ENCODE data around the gene ZNF318.
"Not testable (repeated sequence)": the region's sequence is repeated elsewhere in the genome, so short reads cannot be mapped to it uniquely, and the experiment has no call there.

ZNF318 gene, protein sequence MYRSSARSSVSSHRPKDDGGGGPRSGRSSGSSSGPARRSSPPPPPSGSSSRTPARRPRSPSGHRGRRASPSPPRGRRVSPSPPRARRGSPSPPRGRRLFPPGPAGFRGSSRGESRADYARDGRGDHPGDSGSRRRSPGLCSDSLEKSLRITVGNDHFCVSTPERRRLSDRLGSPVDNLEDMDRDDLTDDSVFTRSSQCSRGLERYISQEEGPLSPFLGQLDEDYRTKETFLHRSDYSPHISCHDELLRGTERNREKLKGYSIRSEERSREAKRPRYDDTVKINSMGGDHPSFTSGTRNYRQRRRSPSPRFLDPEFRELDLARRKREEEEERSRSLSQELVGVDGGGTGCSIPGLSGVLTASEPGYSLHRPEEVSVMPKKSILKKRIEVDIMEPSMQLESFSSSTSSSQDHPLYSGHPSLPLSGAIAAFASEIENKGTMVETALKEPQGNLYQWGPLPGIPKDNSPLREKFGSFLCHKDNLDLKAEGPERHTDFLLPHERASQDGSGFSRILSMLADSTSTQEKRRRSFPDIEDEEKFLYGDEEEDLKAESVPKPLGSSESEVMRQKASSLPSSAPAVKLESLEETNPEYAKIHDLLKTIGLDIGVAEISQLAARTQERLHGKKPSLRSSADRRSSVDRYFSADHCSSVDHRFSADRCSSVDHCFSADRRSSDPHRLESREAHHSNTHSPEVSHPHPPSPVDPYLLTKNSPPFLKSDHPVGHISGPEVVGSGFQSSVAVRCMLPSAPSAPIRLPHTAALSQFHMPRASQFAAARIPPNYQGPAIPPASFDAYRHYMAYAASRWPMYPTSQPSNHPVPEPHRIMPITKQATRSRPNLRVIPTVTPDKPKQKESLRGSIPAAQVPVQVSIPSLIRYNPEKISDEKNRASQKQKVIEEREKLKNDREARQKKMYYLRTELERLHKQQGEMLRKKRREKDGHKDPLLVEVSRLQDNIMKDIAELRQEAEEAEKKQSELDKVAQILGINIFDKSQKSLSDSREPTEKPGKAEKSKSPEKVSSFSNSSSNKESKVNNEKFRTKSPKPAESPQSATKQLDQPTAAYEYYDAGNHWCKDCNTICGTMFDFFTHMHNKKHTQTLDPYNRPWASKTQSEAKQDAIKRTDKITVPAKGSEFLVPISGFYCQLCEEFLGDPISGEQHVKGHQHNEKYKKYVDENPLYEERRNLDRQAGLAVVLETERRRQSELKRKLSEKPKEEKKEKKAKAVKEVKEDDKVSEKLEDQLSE (N-terminal part only)

DNA sequence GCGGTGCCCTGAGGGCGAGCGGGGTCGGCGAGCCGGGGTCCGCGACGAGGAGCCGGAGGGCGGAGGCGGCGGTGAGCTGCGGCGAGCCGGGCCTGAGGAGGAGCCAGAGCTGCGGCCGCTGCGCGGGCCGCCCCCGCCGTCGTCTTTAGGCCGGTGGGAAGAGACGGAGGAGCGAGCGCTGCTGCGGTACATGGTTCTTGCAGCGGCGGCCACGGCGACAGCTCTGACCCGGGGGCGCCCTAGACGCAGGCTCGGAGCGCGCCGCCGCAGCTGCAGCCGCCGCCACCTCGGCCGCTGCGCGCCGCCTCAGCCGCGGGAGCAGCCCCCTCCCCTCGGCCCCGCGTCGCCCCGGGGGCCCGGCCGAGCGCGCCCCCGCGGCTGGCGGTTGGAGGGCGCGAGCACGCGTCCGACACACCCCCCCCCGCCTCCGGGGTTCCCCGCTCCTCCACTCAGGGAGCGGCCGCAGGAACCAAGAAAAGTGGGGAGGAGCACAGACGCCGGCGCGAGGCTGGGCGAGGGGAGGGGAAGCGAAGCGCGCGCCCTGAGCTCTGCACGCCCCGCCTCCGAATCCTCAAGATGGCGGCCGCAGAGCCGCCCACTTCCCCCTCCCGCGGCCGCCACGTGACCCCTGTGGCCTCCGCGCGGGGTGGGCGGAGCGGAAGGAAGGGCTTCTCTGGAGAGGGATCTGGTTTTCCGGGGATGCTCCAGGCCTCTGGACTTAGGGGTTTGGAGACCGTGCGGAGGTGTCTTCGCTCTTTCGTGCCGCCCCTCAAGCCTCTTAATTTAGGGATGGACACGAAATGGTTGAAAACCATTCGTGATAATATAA is at the start of gene ZNF318:
Gene ZNF318, minus strand, starts transcription at position 474 of the 829 bp plus-strand sequence. Its CDS starts 282 bp downstream, at position 192.
- DNase-seq, result peak; percentile 93 to 94

DNA sequence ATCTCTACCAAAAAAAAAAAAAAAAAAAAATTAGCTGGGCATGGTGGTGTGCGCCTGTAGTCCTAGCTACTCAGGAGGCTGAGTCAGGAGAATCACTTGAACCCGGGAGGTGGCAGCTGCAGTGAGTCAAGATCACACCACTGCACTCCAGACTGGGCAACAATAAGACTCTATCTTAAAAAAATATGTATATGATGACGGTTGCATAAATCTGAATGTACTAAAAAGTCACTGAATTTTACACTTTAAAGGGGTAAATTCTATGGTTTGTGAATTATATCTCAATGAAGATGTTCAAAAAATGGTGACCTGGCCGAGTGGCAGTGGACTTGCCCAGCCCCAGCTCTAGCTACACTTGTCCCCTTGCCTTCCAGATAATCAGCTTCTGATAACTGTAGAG is 47.5 kb upstream of the ZNF318 start:
- no peak for DNase-seq

DNA sequence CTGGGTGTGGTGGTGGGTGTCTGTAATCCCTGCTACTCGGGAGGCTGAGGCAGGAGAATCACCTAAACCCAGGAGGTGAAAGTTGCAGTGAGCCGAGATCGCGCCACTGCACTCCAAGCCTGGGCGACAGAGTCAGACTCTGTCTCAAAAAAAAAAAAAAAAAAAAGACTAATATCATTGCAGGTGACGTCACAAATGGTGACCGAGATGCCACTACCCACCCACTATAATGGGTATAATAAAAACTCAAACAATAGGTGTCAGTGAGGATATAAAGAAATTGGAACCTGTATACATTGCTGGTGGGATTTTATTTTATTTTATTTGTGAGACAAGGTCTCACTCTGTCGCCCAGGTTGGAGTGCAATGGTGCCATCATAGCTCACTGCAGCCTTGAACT is 45.8 kb upstream of the ZNF318 start:
- not testable (repeated sequence) for DNase-seq

DNA sequence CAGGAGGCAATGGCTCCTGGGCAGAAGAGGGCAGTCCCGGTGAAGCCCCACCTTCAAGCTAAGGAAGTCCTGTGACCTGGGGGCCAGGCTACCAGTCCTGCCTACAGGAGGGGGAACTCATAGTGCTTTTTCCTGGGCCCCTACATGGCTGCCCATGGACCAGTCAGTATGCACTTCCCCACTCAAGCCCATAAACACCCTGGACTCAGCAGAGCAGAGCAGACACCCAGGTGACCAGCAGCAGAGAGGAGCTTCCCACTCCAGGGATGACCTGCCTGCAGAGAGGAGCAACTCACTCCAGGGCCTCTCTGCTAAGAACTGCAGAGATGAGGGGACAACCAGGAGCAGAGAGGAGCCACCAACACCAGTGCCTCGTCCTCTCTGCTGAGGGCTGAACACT is 43.6 kb upstream of the ZNF318 start:
- no peak for DNase-seq

DNA sequence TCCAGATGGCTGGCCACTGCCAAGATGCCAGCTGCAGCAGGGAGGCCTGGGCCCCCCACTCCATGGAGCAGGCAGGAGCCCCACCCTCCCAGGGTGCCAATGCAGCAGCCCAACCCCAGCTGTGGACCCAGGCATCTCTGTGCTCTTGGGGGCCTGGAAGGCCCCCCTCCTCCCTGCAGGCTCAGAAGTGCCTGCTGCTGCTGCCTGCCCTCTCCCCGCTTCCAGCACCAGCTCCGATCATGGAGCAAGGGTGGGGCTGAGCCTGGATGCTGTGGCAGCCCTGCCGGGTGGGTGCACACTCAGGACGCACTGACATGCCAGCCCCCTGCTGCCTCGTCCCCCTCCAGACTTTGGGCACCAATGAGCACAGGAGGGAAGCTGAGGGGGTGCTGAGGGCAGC is 43.1 kb upstream of the ZNF318 start:
- no peak for DNase-seq

DNA sequence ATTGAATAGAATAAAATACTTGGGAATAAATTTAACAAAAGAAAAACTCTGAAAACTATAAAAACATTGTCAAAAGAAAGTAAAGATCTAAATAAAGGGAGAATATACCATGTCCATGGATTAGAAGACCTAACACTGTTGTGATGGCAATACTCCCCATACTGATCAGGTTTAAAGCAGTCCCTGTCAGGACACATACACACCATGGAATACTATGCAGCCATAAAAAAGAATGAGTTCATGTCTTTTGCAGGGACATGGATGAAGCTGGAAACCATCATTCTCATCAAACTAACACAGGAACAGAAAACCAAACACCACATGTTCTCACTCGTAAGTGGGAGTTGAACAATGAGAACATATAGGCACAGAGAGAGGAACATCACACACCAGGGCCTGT is 41.3 kb upstream of the ZNF318 start:
- not testable (repeated sequence) for DNase-seq

DNA sequence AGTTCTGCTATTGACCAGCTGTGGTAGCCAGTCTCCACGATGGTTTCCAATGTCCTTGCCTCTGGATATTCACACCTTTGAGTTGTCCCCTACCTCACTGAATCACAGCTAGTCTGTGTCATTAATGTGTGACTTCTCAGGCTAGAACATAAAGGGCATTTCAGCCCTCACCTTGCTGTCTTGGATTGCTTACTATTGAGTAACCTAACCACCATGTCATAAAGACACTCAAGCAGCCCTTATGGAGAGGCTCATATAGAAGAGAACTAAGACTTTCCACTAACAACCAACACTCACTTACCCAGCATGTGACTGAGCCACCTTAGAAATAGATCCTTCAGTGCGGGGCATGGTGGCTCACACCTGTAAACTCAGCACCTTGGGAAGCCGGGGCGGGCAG is 38.8 kb upstream of the ZNF318 start:
- no peak for DNase-seq

DNA sequence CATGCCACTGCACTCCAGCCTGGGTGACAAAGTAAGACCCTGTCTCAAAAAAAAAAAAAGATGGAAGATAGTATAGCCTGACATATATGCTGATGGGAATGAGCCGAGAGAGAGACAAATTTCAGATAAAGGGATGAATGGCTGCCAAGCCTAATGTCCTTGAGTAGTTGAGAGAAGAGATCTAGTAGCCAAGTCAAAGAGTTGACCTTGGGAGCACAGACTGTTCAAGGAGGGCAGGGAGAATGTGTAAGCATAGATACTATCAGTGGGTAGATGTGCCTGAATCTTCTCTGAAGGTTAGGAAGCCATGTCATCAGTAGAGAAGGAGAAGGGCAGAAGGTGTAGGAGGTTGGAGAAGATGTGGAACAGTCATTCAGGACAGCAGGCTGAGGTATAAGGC is 37.8 kb upstream of the ZNF318 start:
- DNase-seq, result no peak

DNA sequence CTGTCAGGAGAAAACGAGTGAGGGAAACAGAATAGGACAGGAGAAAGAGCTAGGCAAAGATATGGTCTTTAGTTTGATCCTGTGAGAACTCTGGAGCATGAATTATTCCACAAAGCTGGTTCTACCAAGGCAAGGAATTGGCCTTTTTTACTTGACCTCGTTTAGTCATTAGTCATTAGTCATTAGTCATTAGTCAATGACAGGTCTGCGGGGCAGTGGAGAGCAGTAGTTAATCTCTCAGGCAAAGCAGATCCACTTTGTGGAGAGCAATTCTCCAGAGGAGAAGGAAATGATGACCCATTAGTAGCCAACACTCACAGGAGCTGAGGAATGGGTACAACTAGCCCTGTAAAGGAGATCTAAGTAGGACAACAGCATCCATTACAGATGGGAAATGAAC is 35.9 kb upstream of the ZNF318 start:
- no peak for DNase-seq

DNA sequence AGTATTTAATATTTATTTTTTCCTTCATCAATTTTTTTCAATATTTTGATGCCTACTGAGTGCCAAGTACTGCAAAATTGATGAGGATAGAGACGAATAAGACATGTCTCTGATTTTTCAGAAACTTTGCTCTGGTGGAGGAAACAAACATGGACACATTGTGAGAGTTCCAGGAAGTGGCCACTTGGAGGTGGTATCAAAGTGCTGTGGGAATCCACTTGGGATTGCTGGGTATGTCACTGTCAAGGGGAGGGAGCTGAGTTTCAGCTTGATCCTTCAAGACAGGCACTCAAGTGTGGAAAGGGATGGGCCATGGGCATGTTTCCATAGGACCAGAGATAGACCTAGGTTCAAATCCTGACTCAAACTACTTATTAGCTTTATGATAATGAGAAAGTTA is 33.4 kb upstream of the ZNF318 start:
- no peak for DNase-seq

DNA sequence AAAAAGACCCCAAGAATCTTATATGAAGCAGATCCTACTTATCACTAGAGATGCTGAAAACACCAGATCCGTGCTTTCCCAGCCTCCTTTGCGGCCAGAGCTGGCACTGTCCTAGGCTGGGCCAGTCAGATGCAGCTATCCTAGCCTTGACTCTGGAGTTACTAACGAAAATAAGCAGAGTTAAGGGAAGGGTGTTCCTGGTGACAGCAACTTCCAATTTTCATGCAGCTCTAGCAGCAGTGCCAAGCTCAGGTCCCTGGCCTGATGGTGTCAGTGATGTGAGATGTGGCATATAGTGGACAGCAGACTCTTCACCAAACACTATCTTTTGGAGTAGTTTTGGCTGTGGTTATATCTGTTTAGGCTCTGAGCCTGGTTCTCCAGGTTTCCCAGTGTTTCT is 32.3 kb upstream of the ZNF318 start:
- no peak for DNase-seq

DNA sequence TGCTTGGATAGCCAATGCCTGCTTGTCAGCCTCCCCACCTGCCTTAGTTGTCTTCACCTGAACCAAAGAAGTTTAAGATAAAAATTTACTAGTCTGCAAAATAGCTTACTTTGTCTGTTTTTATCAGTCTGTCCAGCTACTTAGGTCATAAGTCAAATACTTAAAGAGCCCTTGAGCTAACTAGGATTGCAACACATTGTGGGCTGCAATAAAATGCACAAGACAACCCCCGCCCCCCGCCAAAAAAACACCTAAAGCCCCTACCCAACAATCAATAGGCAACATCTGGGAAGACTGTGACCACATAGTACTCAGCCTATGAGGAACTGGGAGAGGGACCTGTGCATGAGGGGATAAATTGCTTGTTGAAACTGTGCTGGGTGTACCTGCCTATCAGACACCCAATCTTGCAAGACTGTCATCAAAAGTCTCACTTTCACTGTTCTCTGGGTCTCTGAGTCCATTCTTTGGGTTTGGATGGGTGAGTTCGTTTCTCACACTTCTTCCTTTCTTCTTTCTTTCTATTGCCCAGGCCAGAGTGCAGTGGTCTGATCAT is 30.6 kb upstream of the ZNF318 start:
- DNase-seq, result no peak

DNA sequence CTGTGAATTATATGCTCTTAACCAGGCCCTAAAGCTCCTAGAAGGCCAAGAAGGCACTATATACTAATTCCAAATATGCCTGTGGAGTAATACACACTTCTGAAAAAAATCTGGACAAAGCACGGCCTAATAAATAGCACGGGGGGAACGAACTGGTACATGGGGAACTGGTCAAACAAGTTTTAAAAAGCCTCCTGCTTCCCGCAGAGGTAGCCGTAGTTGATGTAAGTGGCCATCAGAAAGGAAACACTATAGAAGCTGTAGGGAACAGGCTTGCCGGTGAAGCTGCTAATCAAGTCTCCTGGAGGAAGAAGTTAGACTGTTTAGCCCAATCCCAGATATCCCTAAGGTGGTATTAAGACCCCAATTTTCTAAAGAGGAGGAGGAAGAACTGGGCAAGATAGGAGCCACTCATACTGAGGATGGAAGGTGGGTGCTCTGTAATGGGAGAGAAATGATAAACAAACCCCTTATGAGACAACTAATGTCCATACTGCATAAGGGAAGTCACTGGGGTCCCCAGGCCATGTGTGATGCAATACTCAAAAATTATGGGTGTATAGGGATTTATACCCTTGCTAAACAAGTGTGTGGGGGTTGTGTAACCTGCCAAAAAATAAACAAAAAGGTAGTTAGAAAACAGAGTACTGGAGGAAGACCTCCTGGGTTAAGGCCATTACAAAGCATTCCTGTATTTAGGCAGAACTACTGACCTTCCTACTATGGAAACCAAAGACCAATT is 27.1 kb upstream of the ZNF318 start:
- no peak for DNase-seq

DNA sequence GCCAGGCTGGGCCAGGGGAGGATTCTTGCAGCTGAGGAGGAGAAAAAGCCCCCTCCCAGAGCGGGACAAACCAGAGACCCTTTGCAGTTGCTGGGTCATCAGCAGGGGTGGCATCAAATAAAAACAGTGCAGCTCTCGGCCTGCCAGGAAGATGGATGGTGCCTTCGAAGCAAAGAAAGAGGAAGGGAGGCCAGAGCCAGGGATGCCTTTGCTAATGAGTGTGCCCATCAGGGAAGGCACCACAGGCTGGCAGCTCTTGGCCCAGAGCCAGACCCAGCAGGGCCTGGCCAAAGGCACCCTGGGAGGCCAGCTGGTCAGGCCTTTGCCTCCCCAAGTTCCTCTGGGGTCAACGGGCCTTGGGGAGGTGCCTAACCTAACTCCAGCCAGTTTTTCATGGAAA is 26.3 kb upstream of the ZNF318 start:
- no peak for DNase-seq

DNA sequence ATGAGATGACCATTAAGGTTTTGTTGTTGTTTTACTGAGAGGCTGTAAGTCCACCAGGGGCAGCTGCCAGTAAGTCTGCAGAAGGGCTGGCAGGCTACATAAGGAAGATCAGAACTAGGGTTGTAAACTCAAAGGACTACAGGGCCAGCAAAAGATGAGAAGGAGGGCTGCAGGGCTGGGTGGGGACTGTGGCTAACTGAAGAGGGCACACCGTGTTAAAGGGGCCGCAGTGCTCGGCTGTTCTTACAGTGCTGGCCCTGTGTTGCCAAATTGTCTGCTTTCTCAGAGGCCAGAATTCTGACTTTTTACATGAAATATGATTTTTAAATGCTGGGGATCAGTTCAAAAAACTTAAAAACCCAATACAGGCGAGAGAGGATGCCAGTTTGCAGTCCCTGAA is 25.5 kb upstream of the ZNF318 start:
- DNase-seq, result no peak

DNA sequence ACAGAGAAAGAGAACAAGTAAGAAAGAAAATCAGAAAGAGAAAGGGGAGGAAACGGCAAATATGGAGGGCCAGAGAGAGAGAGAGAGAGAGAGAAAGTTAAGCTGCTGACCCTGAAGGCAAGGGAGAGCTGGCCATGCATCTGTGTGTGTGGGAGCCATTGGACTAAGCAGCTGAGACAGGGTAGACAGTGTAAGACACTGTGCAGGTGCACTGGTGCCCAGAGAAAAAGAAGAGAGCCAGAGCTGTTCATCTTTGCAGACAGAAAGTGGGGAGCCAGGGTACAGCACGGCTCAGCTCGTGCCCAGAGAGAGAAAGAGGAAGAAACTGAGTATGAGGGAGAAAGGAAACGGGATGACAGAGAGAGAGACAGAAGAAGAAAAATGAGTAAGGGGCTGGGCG is 24.2 kb upstream of the ZNF318 start:
- DNase-seq, result no peak

DNA sequence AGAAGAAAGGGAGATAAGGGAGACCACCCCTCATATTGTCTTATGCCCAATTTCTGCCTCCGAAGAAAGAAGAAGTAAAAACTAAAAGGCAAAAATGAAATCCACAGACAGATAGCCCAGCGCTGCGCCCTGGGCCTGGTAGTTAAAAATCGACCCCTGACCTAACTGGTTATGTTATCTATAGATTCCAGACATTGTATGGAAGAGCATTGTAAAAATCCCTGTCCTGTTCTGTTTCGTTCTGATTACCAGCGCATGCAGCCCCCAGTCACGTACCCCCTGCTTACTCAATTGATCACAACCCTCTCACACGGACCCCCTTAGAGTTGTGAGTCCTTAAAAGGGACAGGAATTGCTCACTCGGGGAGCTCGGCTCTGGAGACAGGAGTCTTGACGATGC is 23.7 kb upstream of the ZNF318 start:
- not testable (repeated sequence) for DNase-seq

DNA sequence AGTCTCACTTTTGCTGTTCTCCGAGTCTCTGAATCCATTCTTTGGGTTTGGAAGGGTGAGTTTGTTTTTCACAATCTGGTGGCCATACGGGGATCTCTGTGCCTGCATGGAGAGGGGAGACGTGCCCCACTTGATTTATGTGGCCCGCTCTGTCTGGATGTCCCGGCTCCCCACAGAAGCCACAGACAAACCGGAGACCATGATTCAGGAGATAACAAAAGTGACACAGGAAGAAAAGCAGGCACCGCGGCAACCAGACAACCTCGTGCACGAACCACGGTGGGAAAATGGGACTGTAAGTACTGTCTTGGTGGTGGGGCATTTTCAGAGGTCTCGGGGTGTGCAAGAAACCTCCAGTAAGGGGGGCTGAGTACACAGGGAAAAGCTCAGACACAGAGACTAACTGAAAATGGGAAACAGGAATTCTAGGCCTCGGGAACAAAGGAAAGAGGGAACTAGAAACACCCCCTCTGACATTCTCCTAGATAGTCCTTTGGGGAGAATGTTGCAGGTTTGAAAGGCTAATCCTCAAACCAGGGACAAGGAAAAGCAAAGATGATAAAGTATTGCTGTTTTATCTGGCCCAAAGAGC is 22.1 kb upstream of the ZNF318 start:
- DNase-seq, result peak; percentile 26 to 52

DNA sequence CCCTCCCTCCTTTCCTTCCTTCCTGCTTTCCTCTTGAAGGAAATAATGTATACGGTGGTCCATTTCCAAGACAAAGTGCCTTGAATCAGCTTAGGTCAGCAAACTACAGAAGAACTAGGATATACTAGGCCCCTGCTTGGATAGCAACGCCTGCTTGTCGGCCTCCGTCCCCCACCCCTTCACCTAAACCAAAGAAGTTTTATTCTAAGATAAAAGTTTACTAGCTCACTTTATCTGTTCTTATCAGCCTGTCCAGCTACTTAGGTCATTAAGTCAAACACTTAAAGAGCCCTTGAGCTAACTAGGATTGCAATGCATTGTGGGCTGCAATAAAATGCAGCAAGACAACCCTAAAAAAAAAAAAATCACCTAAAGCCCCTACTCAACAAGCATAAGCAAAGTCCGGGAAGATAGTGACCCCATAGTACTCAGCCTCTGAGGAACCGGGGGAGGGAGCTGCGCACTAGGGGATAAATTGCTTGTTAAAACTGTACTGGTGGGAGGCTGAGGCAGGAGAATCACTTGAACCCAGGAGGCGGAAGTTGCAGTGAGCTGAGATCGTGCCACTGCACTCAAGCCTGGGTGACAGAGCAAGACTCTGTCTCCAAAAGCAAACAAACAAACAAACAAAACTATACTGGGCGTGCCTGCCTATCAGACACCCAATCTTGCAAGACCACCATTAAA is 21.4 kb upstream of the ZNF318 start:
- not testable (repeated sequence) for DNase-seq

DNA sequence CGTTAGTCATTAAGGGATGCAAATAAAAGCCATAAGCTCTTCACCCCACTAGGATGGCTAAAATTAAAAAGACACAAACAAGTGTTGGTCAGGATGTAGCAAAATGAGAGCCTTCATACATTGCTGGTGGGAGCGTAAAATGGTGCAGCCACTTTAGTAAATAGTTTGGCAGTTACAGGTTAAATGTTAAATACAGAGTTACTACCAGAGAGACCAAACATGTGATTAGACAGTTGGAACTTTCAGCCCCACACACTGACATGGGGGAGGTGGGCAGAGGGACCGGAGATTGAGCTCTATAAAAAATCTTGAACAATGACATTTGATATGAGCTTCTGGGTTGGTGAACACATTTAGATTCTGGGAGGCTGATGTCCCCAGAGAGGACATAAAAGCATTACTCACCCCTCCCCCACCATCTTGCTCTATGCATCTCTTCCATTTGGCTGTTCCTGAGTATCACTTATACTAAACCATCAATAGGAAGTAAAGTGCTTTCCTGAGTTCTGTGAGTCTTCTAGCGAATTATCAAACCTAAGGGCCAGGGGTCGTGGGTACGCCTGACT is 20.4 kb upstream of the ZNF318 start:
- DNase-seq, result no peak

Data from activated CD4-positive, alpha-beta T cell treated with anti-CD3 and anti-CD28 coated beads, Interleukin-2, amount 50 U/mL, for 48 hours (primary cell).